Ovary (tissue), 9 donors: ENCODE measurements around the gene DAB1. TPM values are rescaled to one million over a fixed set of nuclear protein-coding genes. Genes with fewer than 3 reads are reported as not detected.

Source experiments
- DNase-seq, 5 donors: peaks; one replicate each; pipeline ENCODE4 v3.0.0-alpha.2; 2019 to 2020
- H3K27ac ChIP-seq, 2 donors: fragments of 200-600 bp; one replicate each; pipeline versions ENCODE4 v1.5.1 to v1.8.0; 2019 to 2022
- H3K27me3 ChIP-seq: fragments of 200-600 bp; one replicate; pipeline ENCODE4 v1.8.0; 2022
- H3K36me3 ChIP-seq: fragments of 200-600 bp; sonication (generic); one replicate; pipeline ENCODE4 v1.5.1; 2019
- H3K4me1 ChIP-seq: one replicate; pipeline ENCODE4 v1.8.1; 2013; ENCODE audit warnings: mild to moderate bottlenecking, moderate library complexity; ENCODE audit not compliant: insufficient read depth
- H3K4me3 ChIP-seq: fragments of 200-600 bp; sonication (generic); one replicate; pipeline ENCODE4 v1.5.1; 2017
- H3K9me3 ChIP-seq, 2 donors: fragments of 200-600 bp in 1 of 2; sonication (generic) in 1 of 2; one replicate each; pipeline versions ENCODE4 v1.5.1 to v1.8.1; 2013 to 2019; ENCODE audit warnings: mild to moderate bottlenecking in 1 of 2, moderate library complexity in 1 of 2
- EP300 ChIP-seq: sonication (generic); formaldehyde crosslinking; IDR thresholded peaks from one replicate; pipeline ENCODE4 v1.6.1; 2017; ENCODE audit warnings: antibody characterized with exemption
- POLR2A ChIP-seq: fragments of 450-650 bp; IDR thresholded peaks from one replicate; pipeline ENCODE4 v1.6.1; 2017; ENCODE audit warnings: antibody characterized with exemption, mild to moderate bottlenecking, moderate library complexity
- WGBS, 3 donors: extraction: QIAGEN DNeasy Blood & Tissue Kit in 1 of 3; methylation state at CpG; one replicate each; pipeline versions ENCODE4 v1.1.5 to v1.1.7; 2013 to 2017; 5-methylcytosine and 5-hydroxymethylcytosine counted together
- intact Hi-C, 4 donors: fragments of 100-400 bp; cut with DNase I; formaldehyde crosslinking; loops; one replicate each; pipeline versions ENCODE4 v1.11.0 to v1.15.1; 2022 to 2023
- polyA plus RNA-seq, 2 donors: library from polyadenylated mRNA; stranded (reverse); fragments of 200-250 nt in 1 of 2; fragments of 350-450 nt in 1 of 2; fragmentation: Illumina TruSeq in 1 of 2; extraction: RNeasy Lipid Tissue Mini Kit (QIAGEN cat#74804) in 1 of 2; gene quantifications; one replicate each; pipeline ENCODE4 v1.2.3, GENCODE V29; 2013 to 2014
- total RNA-seq, 7 donors: library from RNA; depleted of rRNA in 2 of 7; stranded (reverse); fragments of >200 nt in 2 of 7; fragmentation: NEBNext Ultra II Directional in 3 of 7; extraction: Animal tissue kit (Norgen Biotek cat#: 25700) in 3 of 7; gene quantifications; one replicate each; pipeline versions ENCODE4 v1.1.0 to v1.2.4, GENCODE V29; 2016 to 2023
- TF ChIP-seq, protein P1 (sequence below), 3 donors: fragments of 450-650 bp in 2 of 3; fragments of 200-600 bp in 1 of 3; IDR thresholded peaks; one replicate each; pipeline versions ENCODE4 v1.5.1 to v1.8.0; 2016 to 2022; ENCODE audit warnings: antibody characterized with exemption in 3 of 3, mild to moderate bottlenecking in 1 of 3
- donor health status: DM: no; HTN: no; CAD: no; lungs with moderate emphysema.
- donor health status: DM: no; HTN: no; CAD: no.
- donor health status: Bipolar disorder and iron deficiency.
- donor health status: DM: yes; HTN: yes; CAD: no.
- donor health status: DM: no; HTN: no; CAD: no.
- donor health status: DM: yes; HTN: yes; CAD: no.

The DAB1 gene
- total and polyA plus RNA-seq, 9 donors, result 0.22 to 5.5 (median 0.77) TPM

DNA sequence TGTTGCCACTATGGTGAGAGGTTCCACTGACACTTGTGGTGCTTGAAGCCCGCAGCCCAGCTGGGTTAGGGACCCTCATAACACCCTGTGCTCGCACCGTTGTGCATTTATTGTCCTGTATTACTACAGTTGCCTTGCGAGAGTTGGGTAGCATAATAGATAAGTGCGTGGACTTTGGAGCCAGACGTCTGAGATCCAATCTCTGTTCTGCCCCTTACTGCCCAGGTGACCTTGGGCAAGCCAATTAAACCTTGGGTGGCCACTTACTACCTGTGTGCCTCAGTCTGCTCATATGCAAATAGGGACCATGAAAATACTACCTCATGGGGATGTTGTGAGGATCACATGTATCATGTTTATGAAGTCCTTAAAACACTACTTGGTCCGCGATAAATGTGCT, 471.4 kb downstream of the DAB1 start:
- H3K9me3 ChIP-seq, result no peaks in the 10 kb centered on the region
- DNase-seq, result no peak
- H3K4me1 ChIP-seq, result no peaks in the 10 kb centered on the region
- intact Hi-C loops, result no loop called here
- no peaks in the 10 kb centered on the region for H3K36me3 ChIP-seq
- WGBS, 3 donors, result 80 to 84% (median 83%) methylated on average over 8 of the region's 8 CpGs
- no peak for TF ChIP-seq EP300
- TF ChIP-seq, protein P1, sequence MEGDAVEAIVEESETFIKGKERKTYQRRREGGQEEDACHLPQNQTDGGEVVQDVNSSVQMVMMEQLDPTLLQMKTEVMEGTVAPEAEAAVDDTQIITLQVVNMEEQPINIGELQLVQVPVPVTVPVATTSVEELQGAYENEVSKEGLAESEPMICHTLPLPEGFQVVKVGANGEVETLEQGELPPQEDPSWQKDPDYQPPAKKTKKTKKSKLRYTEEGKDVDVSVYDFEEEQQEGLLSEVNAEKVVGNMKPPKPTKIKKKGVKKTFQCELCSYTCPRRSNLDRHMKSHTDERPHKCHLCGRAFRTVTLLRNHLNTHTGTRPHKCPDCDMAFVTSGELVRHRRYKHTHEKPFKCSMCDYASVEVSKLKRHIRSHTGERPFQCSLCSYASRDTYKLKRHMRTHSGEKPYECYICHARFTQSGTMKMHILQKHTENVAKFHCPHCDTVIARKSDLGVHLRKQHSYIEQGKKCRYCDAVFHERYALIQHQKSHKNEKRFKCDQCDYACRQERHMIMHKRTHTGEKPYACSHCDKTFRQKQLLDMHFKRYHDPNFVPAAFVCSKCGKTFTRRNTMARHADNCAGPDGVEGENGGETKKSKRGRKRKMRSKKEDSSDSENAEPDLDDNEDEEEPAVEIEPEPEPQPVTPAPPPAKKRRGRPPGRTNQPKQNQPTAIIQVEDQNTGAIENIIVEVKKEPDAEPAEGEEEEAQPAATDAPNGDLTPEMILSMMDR (IDR thresholded peaks at IDR 0.05), result no peak
- no peak for TF ChIP-seq POLR2A
- H3K27me3 ChIP-seq, result no peaks in the 10 kb centered on the region
- no peak overlapping the region for H3K4me3 ChIP-seq
- H3K27ac ChIP-seq, result no peak overlapping the region

DNA sequence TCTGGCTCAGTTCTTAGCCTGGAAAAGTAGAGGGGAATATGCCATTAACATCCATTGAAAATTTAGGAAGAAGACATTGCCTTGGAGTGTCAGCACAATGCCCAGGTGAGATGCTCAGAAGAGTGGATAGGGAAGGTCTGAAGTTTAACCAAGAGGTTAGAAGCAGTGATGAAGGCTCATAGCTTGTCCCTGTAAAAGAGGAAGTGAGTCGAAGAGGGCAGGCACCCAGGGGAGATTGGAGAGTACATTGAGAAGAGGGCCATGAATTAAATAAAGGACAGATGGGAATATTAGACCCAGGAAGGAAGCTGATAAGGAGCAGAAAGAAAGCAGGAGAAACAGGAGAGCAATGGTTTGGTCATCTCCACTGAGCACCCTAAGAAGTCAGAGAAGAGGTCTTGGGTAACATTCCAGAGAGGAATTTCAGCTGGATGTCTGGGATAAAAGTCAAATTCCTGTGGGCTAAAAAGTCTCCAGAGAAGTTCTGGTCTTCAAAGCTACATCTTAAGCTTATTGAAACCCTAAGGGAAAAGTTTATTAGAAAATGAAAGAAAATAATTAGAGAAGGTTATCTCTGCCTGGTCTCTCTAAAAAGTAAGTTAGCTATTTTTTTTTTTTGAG, 475.3 kb downstream of the DAB1 start:
- H3K27me3 ChIP-seq, result no peaks in the 10 kb centered on the region
- intact Hi-C loops, result no loop called here
- no peak overlapping the region for H3K4me3 ChIP-seq
- H3K36me3 ChIP-seq, result no peaks in the 10 kb centered on the region
- H3K27ac ChIP-seq, result no peak overlapping the region
- 70 to 73% (median 71%) methylated on average over 1 of the region's 1 CpG for WGBS, 3 donors
- no peaks in the 10 kb centered on the region for H3K4me1 ChIP-seq
- no peaks in the 10 kb centered on the region for H3K9me3 ChIP-seq
- DNase-seq, result no peak
- TF ChIP-seq, protein P1 (IDR thresholded peaks at IDR 0.05), result no peak
- no peak for TF ChIP-seq POLR2A
- TF ChIP-seq EP300, result no peak
